ENCODE measurements around the gene TEX22.
A peak's percentile ranks its signal among the peaks of the same experiment; 100 is the strongest.

Gene TEX22

DNA sequence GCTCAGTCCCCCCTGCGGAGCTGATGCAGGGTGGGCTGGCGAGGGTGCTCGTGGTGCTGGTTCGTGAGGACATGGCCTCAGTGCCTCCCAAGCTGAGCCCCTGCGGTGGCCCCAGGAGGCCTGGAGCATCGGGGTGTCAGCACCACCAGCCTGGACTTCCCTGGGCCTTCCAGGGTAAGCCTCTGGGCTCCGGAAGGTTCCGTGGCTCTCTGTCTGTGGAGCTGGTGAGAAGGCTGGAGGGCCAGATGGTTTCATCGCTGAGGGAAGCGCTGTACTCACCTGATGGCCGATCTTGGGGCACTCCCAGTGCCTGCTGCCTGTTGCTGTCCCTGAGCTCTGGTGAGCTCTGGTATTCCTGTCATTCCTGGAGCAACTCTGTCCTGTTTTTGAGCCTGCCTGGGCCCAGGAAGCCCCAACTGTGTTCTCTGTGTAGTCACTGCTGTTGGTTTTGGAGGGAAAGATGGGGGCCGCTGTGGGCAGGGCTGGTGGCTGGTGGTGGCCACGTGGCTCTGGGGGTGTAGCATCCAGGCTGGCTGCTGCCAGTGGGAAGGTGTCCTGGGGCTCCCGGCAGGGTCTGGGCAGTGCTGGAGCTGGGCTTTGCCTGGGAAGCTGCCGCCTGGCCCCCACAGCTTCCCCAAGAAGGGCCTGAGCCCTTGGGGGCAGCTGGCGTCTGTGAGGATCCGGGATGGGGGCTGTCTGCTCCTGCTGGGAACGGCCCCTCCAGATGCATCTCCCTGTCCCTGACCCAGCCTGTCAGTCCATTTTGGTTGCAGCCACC lies 39.6 kb downstream of the TEX22 start:
- no peak for DNase-seq (ENCODE audit: extremely low read depth in 1 of 2, low read depth in 1 of 2)

DNA sequence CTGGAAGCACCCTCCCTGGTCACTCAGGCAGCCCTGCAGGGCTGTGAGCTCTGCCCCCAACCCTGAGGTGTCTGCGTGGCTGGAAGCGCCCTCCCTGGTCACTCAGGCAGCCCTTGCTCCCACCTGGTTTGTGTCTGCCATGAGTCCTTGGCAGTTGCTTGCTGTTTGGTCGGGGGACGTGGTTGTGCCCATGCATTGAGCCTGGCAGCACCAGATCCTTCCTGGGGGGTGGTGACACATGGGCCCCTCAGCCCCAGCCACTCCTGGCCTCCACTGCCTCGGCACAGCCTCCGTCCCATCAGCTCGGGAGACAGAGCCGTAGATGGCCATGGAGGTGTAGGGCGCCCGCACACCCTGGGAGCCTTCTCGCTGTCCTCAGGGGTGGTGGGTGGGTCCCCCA lies 40.8 kb downstream of the TEX22 start:
- no peak for DNase-seq (ENCODE audit: extremely low read depth in 1 of 2, low read depth in 1 of 2)

DNA sequence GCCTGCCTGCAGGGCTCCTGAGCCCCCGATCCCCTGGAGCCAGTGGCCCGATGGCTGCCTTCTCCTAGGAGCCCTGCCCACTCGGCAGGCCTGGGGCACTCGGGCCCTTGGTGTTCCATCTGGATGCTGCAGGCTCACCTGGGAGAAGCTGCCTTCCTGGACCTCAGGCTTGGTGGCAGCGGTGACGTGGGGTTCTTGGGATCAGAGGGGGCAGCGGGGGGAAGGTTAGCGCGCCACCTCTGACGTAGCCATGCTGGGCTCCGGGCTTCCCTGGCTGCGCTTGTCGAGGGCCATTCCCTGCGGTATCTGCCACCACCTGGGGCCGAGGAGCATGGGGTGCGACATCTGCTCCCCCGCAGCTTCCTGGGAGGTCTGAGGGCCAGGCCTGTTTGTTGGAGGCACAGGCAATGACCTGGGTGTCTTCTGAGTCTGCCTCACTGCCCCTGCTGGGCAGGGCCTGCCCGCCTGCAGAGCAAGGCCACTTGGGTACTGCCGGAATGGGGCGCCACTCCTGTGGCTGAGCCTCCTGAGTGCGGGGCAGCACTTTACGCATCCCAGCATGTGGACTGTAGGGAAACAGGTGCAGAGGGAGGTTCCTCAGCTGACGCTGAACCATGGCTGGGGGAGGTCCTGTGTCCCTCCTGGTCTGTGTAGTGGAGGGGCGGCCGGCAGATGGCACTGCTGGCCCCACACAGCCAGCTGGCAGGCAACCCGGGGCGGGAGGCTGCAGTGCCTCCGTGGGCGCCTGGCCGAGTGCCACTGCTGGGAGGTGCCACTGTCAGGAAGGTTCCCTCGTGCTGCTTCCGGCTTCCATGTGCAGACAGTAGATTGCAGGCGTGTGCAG lies 41.6 kb downstream of the TEX22 start:
- no peak for DNase-seq (ENCODE audit: extremely low read depth in 1 of 2, low read depth in 1 of 2)

DNA sequence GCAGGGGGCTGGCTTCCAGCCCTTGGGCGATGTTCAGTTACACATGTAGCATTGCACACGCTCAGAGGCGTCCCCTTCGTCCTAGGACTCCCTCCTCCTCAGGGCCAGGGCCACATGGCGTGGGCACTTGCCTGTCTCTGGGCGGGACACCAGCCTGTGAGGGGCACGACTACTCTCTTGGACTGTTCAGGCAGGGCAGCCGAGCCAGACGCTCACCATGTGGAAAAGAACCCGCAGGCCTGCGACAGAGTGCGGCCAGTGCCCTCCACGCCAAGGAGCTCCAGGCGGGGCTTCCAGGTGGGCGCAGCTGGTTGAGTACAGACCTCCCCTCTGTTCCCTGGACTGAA lies 42.2 kb downstream of the TEX22 start:
- DNase-seq (ENCODE audit: extremely low read depth in 1 of 2, low read depth in 1 of 2), result no peak

DNA sequence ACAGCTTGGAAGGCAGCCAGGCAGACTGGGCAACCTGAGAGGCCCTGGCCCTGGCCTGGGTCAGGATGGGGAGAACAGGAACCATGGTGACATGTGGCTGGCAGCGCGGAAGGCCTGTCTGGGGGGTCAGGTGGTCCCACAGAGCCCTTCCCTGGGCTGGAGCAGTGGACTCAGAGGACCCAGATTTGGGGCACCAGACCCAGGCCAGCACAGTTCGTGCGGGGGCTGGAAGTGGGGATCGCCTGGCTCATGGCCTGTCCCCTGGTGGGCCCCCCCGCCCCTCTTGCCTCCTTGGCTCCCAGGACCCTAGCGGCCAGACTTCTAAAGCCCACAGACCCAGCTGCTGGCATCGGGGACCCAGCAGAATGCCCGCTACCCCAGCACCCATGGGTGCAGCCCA lies 42.7 kb downstream of the TEX22 start:
- no peak for DNase-seq (ENCODE audit: extremely low read depth in 1 of 2, low read depth in 1 of 2)

DNA sequence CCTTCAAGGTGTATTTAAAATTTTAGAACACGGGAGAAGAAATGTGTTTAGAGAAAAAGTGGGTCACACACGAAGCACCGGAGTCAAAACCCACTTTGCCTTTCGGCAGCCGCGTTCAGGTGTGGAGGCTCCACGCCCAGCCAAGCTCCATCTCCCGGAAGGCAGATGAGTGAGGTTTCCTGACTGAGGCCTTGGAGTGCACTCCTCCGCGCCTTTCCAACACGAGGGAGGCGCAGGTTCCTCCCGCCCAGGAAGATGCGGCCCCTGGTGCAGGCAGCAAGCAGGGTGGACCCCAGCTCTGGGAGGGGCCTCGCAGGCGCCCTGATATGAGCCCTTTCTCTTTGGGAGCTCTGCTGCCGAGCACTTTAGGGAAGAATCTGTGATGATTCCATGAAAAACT lies 43.8 kb downstream of the TEX22 start:
- no peak for DNase-seq (ENCODE audit: extremely low read depth in 1 of 2, low read depth in 1 of 2)

- no peak for DNase-seq (ENCODE audit: extremely low read depth in 1 of 2, low read depth in 1 of 2)
Observed at GRCh38 chr14:105442834-105443233, 44.5 kb downstream of the TEX22 start.

DNA sequence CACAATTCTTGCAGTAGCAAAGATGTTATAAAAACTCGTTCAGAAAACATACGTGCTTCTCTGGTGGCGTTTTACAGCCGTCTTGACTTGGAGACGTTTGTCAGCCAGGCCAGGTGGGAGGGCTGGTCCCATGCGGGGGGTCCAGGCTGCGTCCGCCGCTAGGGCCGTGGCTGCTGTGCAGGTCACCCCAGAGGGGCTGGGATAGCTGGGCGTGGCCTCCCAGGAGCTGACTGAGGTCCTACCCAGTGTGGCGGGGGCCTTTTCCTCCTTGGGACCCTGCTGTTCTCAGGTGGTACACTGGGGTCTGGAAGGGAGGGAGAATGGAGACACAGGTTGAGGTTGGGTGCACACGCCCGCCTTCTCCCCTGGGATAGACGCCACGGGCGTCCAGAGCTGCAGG lies 46.5 kb downstream of the TEX22 start:
- DNase-seq (ENCODE audit: extremely low read depth in 1 of 2, low read depth in 1 of 2), result no peak

DNA sequence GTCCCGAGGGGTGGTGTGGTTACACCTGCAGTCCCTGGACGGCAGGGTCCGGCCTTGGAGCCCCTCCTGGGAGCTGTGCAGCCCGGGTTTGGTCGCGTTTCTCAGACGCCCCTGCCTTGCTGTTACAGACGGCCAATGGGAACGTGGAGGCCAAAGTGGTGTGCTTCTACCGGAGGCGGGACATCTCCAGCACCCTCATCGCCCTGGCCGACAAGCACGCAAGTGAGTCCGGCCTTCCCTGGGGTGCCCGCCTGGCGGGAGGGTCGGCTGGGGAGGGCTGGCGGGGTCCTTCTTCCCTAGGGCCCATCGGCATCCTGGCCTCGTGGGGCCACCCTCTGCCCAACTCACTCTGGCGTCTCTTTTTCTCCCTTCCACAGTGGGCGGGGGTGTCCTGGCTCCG lies 47.0 kb downstream of the TEX22 start:
- DNase-seq (ENCODE audit: extremely low read depth in 1 of 2, low read depth in 1 of 2), result no peak

GRCh38 chr14:105445901-105446845 lies 47.8 kb downstream of the TEX22 start:
- DNase-seq (ENCODE audit: extremely low read depth in 1 of 2, low read depth in 1 of 2), result no peak

DNA sequence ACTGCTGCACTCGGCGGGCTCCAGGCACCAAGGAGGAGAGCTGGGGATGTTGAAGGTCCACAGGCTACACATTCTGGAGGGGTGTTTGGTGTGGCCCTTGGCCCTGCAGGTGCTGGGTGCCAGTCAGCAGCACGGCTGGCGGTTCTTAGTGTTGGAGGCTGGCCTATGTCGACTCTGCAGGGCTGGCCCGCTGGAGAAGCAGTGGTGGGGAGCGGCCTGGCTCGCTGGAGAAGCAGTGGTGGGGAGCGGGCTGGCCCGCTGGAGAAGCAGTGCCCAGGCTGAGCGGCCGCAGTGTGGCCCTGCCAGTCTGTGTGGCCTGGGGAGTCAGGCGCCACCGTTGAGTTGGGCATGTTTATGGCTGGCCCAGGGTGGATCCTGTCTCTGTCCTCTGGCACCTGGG lies 48.6 kb downstream of the TEX22 start:
- no peak for DNase-seq (ENCODE audit: extremely low read depth in 1 of 2, low read depth in 1 of 2)

GRCh38 chr14:105447651-105448640 lies 49.6 kb downstream of the TEX22 start:
- no peak for DNase-seq (ENCODE audit: extremely low read depth in 1 of 2, low read depth in 1 of 2)

DNA sequence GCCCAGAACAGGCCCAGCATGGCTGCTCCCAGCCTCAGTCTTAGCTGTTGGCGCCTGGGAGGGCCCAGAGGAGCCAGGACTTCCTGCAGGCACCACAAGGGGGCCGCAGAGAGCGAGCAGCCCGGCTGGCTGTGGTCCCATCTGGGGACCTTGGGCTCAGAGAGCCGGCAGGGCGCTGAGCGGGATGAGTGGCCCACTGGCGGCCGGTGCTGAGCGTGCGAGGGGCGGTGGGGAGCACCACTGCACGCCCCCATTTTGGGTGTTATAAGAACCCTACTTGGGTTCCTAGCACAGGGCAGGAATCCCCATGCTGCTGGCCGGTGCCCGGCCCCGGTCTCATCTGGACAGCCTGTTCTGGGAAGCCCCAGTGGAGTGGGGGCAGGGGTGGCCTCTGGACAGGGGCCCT lies 50.4 kb downstream of the TEX22 start:
- peak; percentile 23 to 32 for DNase-seq (ENCODE audit: extremely low read depth in 1 of 2, low read depth in 1 of 2)

- no peak for DNase-seq (ENCODE audit: extremely low read depth in 1 of 2, low read depth in 1 of 2)
Observed at GRCh38 chr14:105449276-105450122, 51.2 kb downstream of the TEX22 start.

- no peak for DNase-seq (ENCODE audit: extremely low read depth in 1 of 2, low read depth in 1 of 2)
Observed at GRCh38 chr14:105450123-105450505, 51.8 kb downstream of the TEX22 start.

DNA sequence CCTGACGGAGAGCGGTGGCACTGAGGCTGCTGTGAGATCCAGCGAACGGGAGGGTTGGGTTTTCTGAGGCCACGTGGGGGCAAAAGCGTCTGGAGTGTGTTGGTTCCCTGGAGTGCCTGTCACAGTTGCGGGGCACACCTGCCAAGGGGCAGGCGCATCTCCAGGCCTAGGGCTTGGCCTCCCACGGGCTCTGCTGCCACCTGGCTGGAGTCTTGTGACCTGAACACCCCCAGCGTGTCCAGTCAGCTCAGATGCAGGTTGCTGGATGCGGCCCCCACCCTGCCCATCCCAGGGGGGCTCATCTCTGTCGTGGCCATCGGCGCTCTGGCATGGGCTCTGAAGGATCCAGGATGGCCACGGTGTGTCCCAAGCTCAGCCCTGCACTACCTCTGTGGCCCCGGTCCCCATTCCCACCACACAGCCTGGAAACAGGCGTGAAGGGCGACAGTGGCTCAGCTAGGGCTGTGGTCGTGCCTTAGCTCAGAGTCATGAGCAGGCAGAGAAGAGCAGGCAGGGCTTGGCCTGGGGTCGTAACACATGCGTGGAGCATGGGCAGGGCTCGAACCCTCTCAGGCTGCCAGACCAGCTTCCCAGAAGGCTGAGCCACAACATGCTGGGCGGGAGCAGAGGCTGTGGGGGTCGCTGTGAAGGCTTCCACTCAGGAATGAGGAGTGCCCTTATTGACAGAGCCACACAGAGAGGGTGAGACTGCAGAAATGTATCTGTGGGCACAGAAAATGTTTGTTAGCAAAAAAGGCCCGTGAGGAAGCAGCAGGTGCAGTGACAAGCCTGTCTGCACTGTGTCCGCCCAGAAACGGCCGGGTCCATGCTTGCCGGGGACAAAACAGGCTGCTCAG lies 52.8 kb downstream of the TEX22 start:
- no peak for DNase-seq (ENCODE audit: extremely low read depth in 1 of 2, low read depth in 1 of 2)

GRCh38 chr14:105452963-105453362 lies 54.6 kb downstream of the TEX22 start:
- DNase-seq (ENCODE audit: extremely low read depth in 1 of 2, low read depth in 1 of 2), result no peak

DNA sequence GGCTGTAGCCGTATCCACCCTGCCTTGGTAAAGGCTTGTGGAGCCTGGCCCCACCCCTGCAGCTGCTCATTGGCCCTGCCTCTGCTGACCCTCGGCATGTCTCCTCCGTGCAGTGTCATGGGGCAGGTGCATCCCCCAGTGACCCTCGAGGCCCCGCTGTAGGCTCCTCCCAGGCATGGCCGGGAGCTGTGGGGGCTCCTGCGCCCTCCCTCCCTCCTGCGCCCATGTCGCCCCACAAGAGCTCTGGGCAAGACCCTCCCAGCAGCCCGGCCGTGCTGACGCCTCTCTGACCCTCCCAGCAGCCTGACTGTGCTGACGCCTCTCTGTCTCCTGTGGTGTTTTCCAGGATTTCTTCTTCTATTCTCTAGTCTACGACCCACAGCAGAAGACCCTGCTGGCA lies 55.5 kb downstream of the TEX22 start:
- no peak for DNase-seq (ENCODE audit: extremely low read depth in 1 of 2, low read depth in 1 of 2)

Data from stimulated activated CD8-positive, alpha-beta memory T cell treated with anti-CD3 and anti-CD28 coated beads, Interleukin-7, amount 100 ng/mL, for 48 hours (primary cell).